ENCODE results near the gene ACYP2. TPM values are rescaled to one million over a fixed set of nuclear protein-coding genes. Genes with fewer than 3 reads are reported as not detected.
"Not testable (repeated sequence)": the region's sequence is repeated elsewhere in the genome, so short reads cannot be mapped to it uniquely, and the experiment has no call there.

The ACYP2 gene
- total RNA-seq, 1 donor from 2014 or later, result 14.9 TPM

- Mint-ChIP-seq H3K4me3 (no peak overlapping the region), H3K27me3 (peaks cover 3% of the 10 kb centered on the region), H3K9me3 (peaks cover 8% of the 10 kb centered on the region), H3K36me3 (ENCODE audit: low read depth) (no peaks in the 10 kb centered on the region), H3K27ac (no peak overlapping the region), H3K4me1 (no peaks in the 10 kb centered on the region)
- ATAC-seq (ENCODE audit: low read depth) (no peak), DNase-seq (no peak)
- POLR2A ChIA-PET, result no interaction called here
- CTCF ChIA-PET, result no interaction called here
- TF ChIP-seq CTCF (IDR thresholded peaks at IDR 0.05), result no peak
- intact Hi-C loops (cut with micrococcal nuclease), result no loop called here
Observed at GRCh38 chr2:54317973-54318372, 202.6 kb downstream of the ACYP2 start.

- no peaks in the 10 kb centered on the region for H3K36me3 Mint-ChIP-seq (ENCODE audit: low read depth)
- peaks cover 3% of the 10 kb centered on the region for H3K27me3 Mint-ChIP-seq
- intact Hi-C loops (cut with micrococcal nuclease), result no loop called here
- no peak for DNase-seq
- no peaks in the 10 kb centered on the region for H3K4me1 Mint-ChIP-seq
- ATAC-seq (ENCODE audit: low read depth), result no peak
- H3K4me3 Mint-ChIP-seq, result no peak overlapping the region
- ChIA-PET CTCF (no interaction called here), POLR2A (no interaction called here)
- no peak overlapping the region for H3K27ac Mint-ChIP-seq
- H3K9me3 Mint-ChIP-seq, result peaks cover 8% of the 10 kb centered on the region
- TF ChIP-seq CTCF (IDR thresholded peaks at IDR 0.05), result no peak
Observed at GRCh38 chr2:54318821-54319220, 203.4 kb downstream of the ACYP2 start.

- CTCF ChIA-PET, result no interaction called here
- H3K27me3 Mint-ChIP-seq, result peaks cover 8% of the 10 kb centered on the region
Observed at GRCh38 chr2:54321047-54321446, 205.6 kb downstream of the ACYP2 start.

GRCh38 chr2:54324517-54324916, 209.1 kb downstream of the ACYP2 start:
- peaks cover 11% of the 10 kb centered on the region for H3K27me3 Mint-ChIP-seq
- ATAC-seq (ENCODE audit: low read depth); CTCF ChIA-PET; intact Hi-C loops (cut with micrococcal nuclease); H3K4me3 Mint-ChIP-seq; H3K36me3 Mint-ChIP-seq (ENCODE audit: low read depth); POLR2A ChIA-PET; DNase-seq; H3K27ac Mint-ChIP-seq; H3K9me3 Mint-ChIP-seq; H3K4me1 Mint-ChIP-seq: not testable (repeated sequence)

More at GRCh38 chr2:54321047-54321446, 205.6 kb downstream of the ACYP2 start:
- POLR2A ChIA-PET, result no interaction called here
- no peaks in the 10 kb centered on the region for H3K36me3 Mint-ChIP-seq (ENCODE audit: low read depth)
- ATAC-seq (ENCODE audit: low read depth), result no peak
- H3K4me3 Mint-ChIP-seq, result no peak overlapping the region
- H3K9me3 Mint-ChIP-seq, result peaks cover 14% of the 10 kb centered on the region
- intact Hi-C loops (cut with micrococcal nuclease), result no loop called here
- DNase-seq, result no peak
- no peaks in the 10 kb centered on the region for H3K4me1 Mint-ChIP-seq
- no peak for TF ChIP-seq CTCF (IDR thresholded peaks at IDR 0.05)
- no peak overlapping the region for H3K27ac Mint-ChIP-seq

GRCh38 chr2:54325148-54325547, 209.7 kb downstream of the ACYP2 start:
- no peak for ATAC-seq (ENCODE audit: low read depth)
- peaks cover 9% of the 10 kb centered on the region for H3K9me3 Mint-ChIP-seq
- no peak overlapping the region for H3K4me3 Mint-ChIP-seq
- TF ChIP-seq CTCF (IDR thresholded peaks at IDR 0.05), result no peak
- ChIA-PET POLR2A (no interaction called here), CTCF (no interaction called here)
- no peaks in the 10 kb centered on the region for H3K36me3 Mint-ChIP-seq (ENCODE audit: low read depth)
- H3K27ac Mint-ChIP-seq, result no peak overlapping the region
- H3K4me1 Mint-ChIP-seq, result peaks cover 3% of the 10 kb centered on the region
- H3K27me3 Mint-ChIP-seq, result peaks cover 14% of the 10 kb centered on the region
- DNase-seq, result no peak
- intact Hi-C loops (cut with micrococcal nuclease), result no loop called here

Data from activated B cell treated with CpG ODN at 0.5 μM for 24 hours (primary cell).